Measurements from ENCODE around the gene FAM177B. TPM values are rescaled to one million over a fixed set of nuclear protein-coding genes. Genes with fewer than 3 reads are reported as not detected.
"Not testable (repeated sequence)": the region's sequence is repeated elsewhere in the genome, so short reads cannot be mapped to it uniquely, and the experiment has no call there.

Gene FAM177B
- total and polyA plus RNA-seq, 4 donors, result 0.08 to 0.66 (median 0.40) TPM; not detected in 1

DNA sequence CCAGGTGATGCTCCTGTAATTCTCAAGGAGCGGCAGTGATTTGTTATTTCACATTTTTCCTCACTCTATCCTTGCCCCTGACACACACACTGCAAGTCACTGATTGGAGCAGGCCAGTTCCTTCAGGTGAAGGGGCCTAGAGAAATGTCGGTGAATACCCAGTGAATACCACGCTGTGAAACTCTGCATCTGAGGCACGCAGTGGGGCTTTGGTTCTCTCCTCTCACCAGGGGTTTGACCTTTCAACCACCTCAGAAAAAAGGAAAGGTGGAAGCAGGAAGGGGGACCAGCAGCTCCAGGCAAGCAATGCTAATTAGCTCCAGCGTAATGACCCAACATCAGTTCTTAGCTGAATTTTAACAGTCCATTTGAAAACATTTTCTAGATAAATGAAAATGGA, 532 bp upstream of the FAM177B start:
- no peak overlapping the region for H3K27ac ChIP-seq (ENCODE audit: low read depth, low read length)
- no peaks in the 10 kb centered on the region for H3K36me3 ChIP-seq (ENCODE audit: control insufficient read depth, insufficient read depth, low read length)
- no peaks in the 10 kb centered on the region for H3K27me3 ChIP-seq (ENCODE audit: control insufficient read depth, insufficient read depth, low read length)
- no peak overlapping the region for H3K4me3 ChIP-seq (ENCODE audit: low read depth, low read length)
- H3K9me3 ChIP-seq (ENCODE audit: control insufficient read depth, insufficient read depth, low read length), result no peaks in the 10 kb centered on the region
- no CpG with 5 or more reads among the region's 5 CpGs for WGBS (ENCODE audit: insufficient coverage)
- no peak for DNase-seq (ENCODE audit: low read depth in 4 of 6, low spot score in 6 of 6)
- no peaks in the 10 kb centered on the region for H3K4me1 ChIP-seq (ENCODE audit: control insufficient read depth, insufficient read depth, low read length)

DNA sequence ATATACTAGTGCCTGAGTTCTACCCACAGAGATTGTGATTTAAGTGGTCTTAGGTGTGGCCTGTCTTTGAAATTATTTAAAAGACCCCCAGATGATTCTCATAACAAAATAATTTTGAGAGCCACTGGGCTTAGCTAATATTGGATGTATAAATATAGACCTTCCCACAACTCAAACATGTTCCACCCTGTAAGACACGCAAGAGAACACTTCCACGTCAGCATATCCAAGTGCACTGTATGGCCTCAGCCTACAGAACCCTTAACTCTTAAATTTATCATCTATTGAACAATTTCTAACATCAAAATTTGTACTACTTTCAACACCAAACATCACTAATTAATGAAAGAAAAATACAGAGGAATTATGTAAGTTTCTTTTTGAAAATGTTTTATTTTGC, 2.5 kb downstream of the FAM177B start:
- no peaks in the 10 kb centered on the region for H3K4me1 ChIP-seq (ENCODE audit: control insufficient read depth, insufficient read depth, low read length)
- H3K27ac ChIP-seq (ENCODE audit: low read depth, low read length), result no peak overlapping the region
- no CpG with 5 or more reads among the region's 2 CpGs for WGBS (ENCODE audit: insufficient coverage)
- H3K4me3 ChIP-seq (ENCODE audit: low read depth, low read length), result no peak overlapping the region
- no peaks in the 10 kb centered on the region for H3K36me3 ChIP-seq (ENCODE audit: control insufficient read depth, insufficient read depth, low read length)
- no peaks in the 10 kb centered on the region for H3K27me3 ChIP-seq (ENCODE audit: control insufficient read depth, insufficient read depth, low read length)
- DNase-seq (ENCODE audit: low read depth in 4 of 6, low spot score in 6 of 6), result no peak
- H3K9me3 ChIP-seq (ENCODE audit: control insufficient read depth, insufficient read depth, low read length), result no peaks in the 10 kb centered on the region

DNA sequence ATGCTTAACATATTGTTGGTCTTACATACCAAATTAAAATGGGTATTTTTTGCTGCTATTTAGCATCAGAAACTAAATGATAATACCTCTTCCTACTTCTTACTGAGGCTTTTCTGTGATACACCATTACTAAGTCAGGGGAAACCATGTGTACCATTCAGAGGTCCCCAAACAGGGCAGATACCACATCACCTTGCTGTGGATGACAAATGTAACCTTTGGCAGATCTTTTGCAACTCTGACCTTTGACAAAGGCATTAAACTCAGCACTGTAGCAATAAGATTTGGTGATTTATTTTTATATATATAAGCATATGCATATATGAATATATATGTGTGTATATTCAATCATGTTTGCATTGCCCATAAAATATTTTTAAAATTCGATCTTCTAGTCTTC, 2.9 kb downstream of the FAM177B start:
- Histone ChIP-seq H3K27me3 (ENCODE audit: control insufficient read depth, insufficient read depth, low read length) (no peaks in the 10 kb centered on the region), H3K4me3 (ENCODE audit: low read depth, low read length) (no peak overlapping the region), H3K4me1 (ENCODE audit: control insufficient read depth, insufficient read depth, low read length) (no peaks in the 10 kb centered on the region), H3K27ac (ENCODE audit: low read depth, low read length) (no peak overlapping the region), H3K9me3 (ENCODE audit: control insufficient read depth, insufficient read depth, low read length) (no peaks in the 10 kb centered on the region), H3K36me3 (ENCODE audit: control insufficient read depth, insufficient read depth, low read length) (no peaks in the 10 kb centered on the region)
- no peak for DNase-seq (ENCODE audit: low read depth in 4 of 6, low spot score in 6 of 6)
- no CpG with 5 or more reads among the region's 1 CpG for WGBS (ENCODE audit: insufficient coverage)

DNA sequence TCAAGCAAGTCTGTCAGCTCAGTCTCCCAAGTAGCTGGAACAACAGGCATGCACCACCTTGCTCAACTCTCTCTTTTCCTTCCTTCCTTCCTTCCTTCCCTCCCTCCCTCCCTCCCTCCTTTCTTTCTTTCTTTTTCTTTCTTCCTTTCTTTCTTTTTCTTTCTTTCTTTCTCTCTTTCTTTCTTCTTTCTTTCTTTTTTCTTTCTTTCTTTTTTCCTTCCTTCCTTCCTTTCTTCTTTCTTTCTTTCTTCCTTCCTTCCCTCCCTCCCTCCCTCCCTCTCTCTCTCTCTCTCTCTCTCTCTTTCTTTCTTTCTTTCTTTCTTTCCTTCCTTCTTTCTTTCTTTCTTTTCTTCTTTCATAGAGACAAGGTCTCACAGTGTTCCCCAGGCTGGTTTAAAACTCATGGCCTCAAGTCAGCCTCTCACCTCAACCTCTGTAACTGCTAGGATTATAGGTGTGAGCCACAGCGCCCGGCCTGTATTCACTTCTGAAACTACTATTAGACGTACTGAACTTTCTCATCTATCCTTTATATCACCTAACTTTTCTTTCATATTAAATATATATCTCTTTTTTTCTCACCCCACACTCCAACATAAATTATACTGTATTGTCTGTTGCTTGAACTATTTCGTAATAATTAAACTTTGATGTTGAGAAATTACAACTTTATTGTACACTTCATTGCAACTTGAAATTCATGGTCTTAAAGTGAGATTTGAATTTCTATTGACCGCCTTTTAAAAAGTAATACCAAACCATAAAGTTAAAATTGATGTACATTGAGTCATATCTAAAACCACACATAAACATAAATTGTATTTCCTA, 4.8 kb downstream of the FAM177B start:
- H3K27me3 ChIP-seq (ENCODE audit: control insufficient read depth, insufficient read depth, low read length); H3K4me1 ChIP-seq (ENCODE audit: control insufficient read depth, insufficient read depth, low read length); H3K27ac ChIP-seq (ENCODE audit: low read depth, low read length); DNase-seq (ENCODE audit: low read depth in 4 of 6, low spot score in 6 of 6); H3K36me3 ChIP-seq (ENCODE audit: control insufficient read depth, insufficient read depth, low read length); H3K9me3 ChIP-seq (ENCODE audit: control insufficient read depth, insufficient read depth, low read length); H3K4me3 ChIP-seq (ENCODE audit: low read depth, low read length): not testable (repeated sequence)
- WGBS (ENCODE audit: insufficient coverage), result 93% methylated on average over 3 of the region's 5 CpGs

DNA sequence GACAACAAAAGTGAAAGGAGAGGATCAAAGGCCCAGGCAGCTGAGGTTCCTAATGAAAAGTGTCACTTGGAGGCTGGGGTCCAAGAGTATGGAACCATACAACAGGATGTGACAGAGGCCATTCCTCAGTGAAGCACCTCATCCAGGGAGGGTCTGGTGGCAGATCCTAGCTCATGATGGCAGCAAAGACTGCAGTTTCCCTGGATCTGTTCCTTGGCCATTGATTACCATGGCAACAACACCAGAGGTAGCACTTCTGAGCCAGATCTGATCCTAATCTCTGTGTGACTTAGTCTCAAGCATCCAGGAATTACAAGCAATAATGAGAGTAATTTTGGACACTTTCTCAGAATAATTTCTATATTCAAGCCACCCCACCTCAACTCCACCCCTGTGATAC, 12.9 kb downstream of the FAM177B start:
- Histone ChIP-seq H3K27me3 (ENCODE audit: control insufficient read depth, insufficient read depth, low read length) (no peaks in the 10 kb centered on the region), H3K4me3 (ENCODE audit: low read depth, low read length) (no peak overlapping the region), H3K9me3 (ENCODE audit: control insufficient read depth, insufficient read depth, low read length) (no peaks in the 10 kb centered on the region), H3K27ac (ENCODE audit: low read depth, low read length) (no peak overlapping the region), H3K36me3 (ENCODE audit: control insufficient read depth, insufficient read depth, low read length) (no peaks in the 10 kb centered on the region), H3K4me1 (ENCODE audit: control insufficient read depth, insufficient read depth, low read length) (no peaks in the 10 kb centered on the region)
- DNase-seq (ENCODE audit: low read depth in 4 of 6, low spot score in 6 of 6), result peak in 2 of 6 donors; percentile 59 to 79

DNA sequence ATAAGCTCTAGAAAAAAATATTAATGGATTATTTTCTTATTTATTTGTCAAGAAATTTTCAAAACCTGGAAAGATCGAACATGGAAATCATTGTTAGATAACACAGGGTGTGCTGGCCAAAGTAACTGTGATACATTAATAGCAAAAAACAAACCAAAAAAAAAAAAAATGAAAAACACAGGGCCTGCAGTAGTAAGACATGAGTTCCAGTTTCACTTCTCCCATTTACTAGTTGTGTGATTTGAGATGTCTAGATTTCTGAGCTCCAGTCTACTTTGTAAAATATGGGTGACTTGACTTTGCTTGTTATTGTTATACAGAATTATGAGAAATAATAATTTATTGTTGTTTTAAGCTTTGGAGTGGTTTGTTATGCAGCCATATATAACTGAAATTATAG, 13.6 kb downstream of the FAM177B start:
- Histone ChIP-seq H3K9me3 (ENCODE audit: control insufficient read depth, insufficient read depth, low read length) (no peaks in the 10 kb centered on the region), H3K27ac (ENCODE audit: low read depth, low read length) (no peak overlapping the region), H3K4me3 (ENCODE audit: low read depth, low read length) (no peak overlapping the region), H3K36me3 (ENCODE audit: control insufficient read depth, insufficient read depth, low read length) (no peaks in the 10 kb centered on the region), H3K27me3 (ENCODE audit: control insufficient read depth, insufficient read depth, low read length) (no peaks in the 10 kb centered on the region), H3K4me1 (ENCODE audit: control insufficient read depth, insufficient read depth, low read length) (no peaks in the 10 kb centered on the region)
- DNase-seq (ENCODE audit: low read depth in 4 of 6, low spot score in 6 of 6), result no peak
- no CpG with 5 or more reads among the region's 1 CpG for WGBS (ENCODE audit: insufficient coverage)

DNA sequence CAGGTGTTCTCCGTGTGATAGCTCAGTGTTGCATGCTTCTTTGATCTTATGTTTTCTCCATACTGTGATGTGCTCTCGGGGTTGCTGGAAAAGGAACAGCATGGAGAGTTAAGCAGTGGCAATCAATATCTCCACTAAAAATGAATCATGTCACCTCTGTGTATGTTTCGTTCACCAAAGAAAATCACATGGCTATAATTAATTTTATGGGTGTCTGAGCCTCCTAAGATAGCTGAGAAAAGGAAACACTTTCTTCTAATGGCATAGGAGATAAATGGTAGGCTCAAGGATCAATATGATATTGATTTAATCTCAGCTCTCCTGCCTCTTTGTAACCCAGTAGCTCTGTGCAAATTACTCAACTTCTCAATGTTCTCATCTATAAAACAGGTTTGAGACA, 14.3 kb downstream of the FAM177B start:
- WGBS (ENCODE audit: insufficient coverage), result 100% methylated on average over 1 of the region's 3 CpGs
- DNase-seq (ENCODE audit: low read depth in 4 of 6, low spot score in 6 of 6), result peak in 1 of 6 donors; percentile 46
- H3K27ac ChIP-seq (ENCODE audit: low read depth, low read length), result no peak overlapping the region

DNA sequence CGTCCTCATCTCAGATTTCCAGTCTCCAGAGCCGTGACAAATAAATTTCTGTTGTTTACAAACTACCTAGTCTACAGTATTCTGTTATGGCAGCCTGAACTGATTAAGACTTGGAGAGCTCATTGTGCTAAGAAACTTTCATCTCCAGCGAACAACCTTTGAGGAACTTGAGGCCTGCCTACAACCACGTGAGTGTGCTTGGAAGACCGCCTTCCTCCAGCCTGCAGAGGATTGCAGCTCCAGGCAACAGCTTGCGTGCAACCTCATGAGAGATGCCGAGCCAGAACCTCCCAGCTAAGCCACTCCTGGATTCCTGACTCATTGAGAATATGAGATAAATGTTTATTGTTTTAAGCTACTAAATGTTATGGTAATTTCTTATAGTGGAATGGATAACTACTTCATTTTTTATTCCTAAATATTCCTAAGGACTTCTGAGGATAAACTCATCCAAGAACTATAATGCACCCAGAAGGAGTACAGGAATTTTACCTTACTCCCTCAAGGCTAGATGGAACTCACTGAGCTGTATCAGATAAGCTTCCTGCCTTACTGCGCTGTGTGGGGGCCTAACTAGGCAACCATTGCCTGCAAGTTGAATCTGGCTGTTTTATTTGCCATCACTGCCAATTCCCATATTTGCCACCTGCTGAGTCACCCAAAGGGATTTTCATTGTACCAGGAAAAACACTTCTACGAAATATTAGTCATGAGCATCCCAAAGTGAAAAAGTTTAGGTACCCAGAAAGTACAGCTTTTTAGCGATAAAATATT, 17.6 kb downstream of the FAM177B start:
- no peaks in the 10 kb centered on the region for H3K27me3 ChIP-seq (ENCODE audit: control insufficient read depth, insufficient read depth, low read length)
- no peak overlapping the region for H3K4me3 ChIP-seq (ENCODE audit: low read depth, low read length)
- no peaks in the 10 kb centered on the region for H3K9me3 ChIP-seq (ENCODE audit: control insufficient read depth, insufficient read depth, low read length)
- H3K4me1 ChIP-seq (ENCODE audit: control insufficient read depth, insufficient read depth, low read length), result no peaks in the 10 kb centered on the region
- no peak overlapping the region for H3K27ac ChIP-seq (ENCODE audit: low read depth, low read length)
- 93% methylated on average over 7 of the region's 10 CpGs for WGBS (ENCODE audit: insufficient coverage)
- DNase-seq (ENCODE audit: low read depth in 4 of 6, low spot score in 6 of 6), result peak in 1 of 6 donors; percentile 55
- no peaks in the 10 kb centered on the region for H3K36me3 ChIP-seq (ENCODE audit: control insufficient read depth, insufficient read depth, low read length)

More for the DNA sequence above, 14.3 kb downstream of the FAM177B start:
- Histone ChIP-seq H3K36me3 (ENCODE audit: control insufficient read depth, insufficient read depth, low read length) (no peaks in the 10 kb centered on the region), H3K9me3 (ENCODE audit: control insufficient read depth, insufficient read depth, low read length) (no peaks in the 10 kb centered on the region), H3K4me3 (ENCODE audit: low read depth, low read length) (no peak overlapping the region), H3K27me3 (ENCODE audit: control insufficient read depth, insufficient read depth, low read length) (no peaks in the 10 kb centered on the region), H3K4me1 (ENCODE audit: control insufficient read depth, insufficient read depth, low read length) (no peaks in the 10 kb centered on the region)

DNA sequence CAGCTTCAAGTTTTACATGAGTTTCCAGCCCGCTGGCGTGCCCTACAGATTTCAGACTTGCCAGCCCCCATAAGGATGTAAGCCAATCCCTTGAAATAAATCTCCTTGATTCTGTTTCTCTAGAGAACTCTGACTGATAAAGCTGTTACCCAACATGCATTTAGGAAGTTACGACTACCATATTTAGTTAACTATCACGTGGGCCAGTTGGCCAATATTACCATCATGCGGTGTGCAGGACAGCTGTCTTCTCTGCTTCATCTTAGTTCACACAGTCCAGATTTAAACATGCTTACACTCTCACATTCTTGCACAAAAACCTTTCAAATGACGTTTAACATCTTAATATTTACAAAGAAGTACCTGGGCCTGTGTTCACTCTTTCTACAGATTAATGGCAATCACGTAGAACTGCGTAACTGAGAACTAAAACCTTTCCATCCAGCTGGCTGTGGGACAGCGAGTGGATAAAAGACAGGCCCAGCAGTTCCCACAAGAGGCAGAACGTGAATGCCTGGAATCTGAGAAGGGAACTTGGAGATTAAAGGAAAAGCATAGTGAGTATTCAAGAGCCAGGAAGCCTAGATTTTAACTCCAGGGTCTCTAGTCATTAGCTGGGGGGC, 20.8 kb downstream of the FAM177B start:
- Histone ChIP-seq H3K36me3 (ENCODE audit: control insufficient read depth, insufficient read depth, low read length) (no peaks in the 10 kb centered on the region), H3K4me1 (ENCODE audit: control insufficient read depth, insufficient read depth, low read length) (no peaks in the 10 kb centered on the region), H3K4me3 (ENCODE audit: low read depth, low read length) (no peak overlapping the region), H3K9me3 (ENCODE audit: control insufficient read depth, insufficient read depth, low read length) (no peaks in the 10 kb centered on the region), H3K27me3 (ENCODE audit: control insufficient read depth, insufficient read depth, low read length) (no peaks in the 10 kb centered on the region), H3K27ac (ENCODE audit: low read depth, low read length) (no peak overlapping the region)
- DNase-seq (ENCODE audit: low read depth in 4 of 6, low spot score in 6 of 6), result peak in 1 of 6 donors; percentile 63
- 73% methylated on average over 9 of the region's 10 CpGs for WGBS (ENCODE audit: insufficient coverage)
